Ishikawa (cell line): ENCODE data around the gene CAMK1D.

ENCODE experiments used
- CEBPB ChIP-seq: IDR thresholded peaks from 2 replicates; pipeline ENCODE4 v1.6.1; 2012
- CREB1 ChIP-seq: IDR thresholded peaks from 2 replicates; pipeline ENCODE4 v1.6.1; 2012; ENCODE audit warnings: low read depth
- EGR1 ChIP-seq: IDR thresholded peaks from 2 replicates; pipeline ENCODE4 v1.6.1; 2012
- EP300 ChIP-seq: IDR thresholded peaks from 2 replicates; pipeline ENCODE4 v1.6.1; 2012; ENCODE audit warnings: borderline replicate concordance
- FOXM1 ChIP-seq: IDR thresholded peaks from 2 replicates; pipeline ENCODE4 v1.6.1; 2012; ENCODE audit warnings: low read depth, borderline replicate concordance
- NFIC ChIP-seq: IDR thresholded peaks from 2 replicates; pipeline ENCODE4 v1.6.1; 2012
- RAD21 ChIP-seq: IDR thresholded peaks from 2 replicates; pipeline ENCODE4 v1.6.1; 2012; ENCODE audit warnings: low read depth
- TAF1 ChIP-seq: IDR thresholded peaks from 2 replicates; pipeline ENCODE4 v1.6.1; 2012; ENCODE audit warnings: low read depth, mild to moderate bottlenecking
- TCF12 ChIP-seq: IDR thresholded peaks from 2 replicates; pipeline ENCODE4 v1.6.1; 2012; ENCODE audit warnings: low read depth
- TEAD4 ChIP-seq: IDR thresholded peaks from 2 replicates; pipeline ENCODE4 v1.6.1; 2012
- YY1 ChIP-seq: IDR thresholded peaks from 2 replicates; pipeline ENCODE4 v1.6.1; 2012; ENCODE audit warnings: low read depth
- ZBTB7A ChIP-seq: IDR thresholded peaks from 2 replicates; pipeline ENCODE4 v1.6.1; 2012; ENCODE audit warnings: low read depth
- TF ChIP-seq, protein P1 (sequence below): IDR thresholded peaks from 2 replicates; pipeline ENCODE4 v1.6.1; 2012
- TF ChIP-seq, protein P2 (sequence below): IDR thresholded peaks from 2 replicates; pipeline ENCODE4 v1.6.1; 2012; ENCODE audit warnings: low read depth, mild to moderate bottlenecking
- TF ChIP-seq, protein P3 (sequence below): IDR thresholded peaks from 2 replicates; pipeline ENCODE4 v1.6.1; 2012

The CAMK1D gene

DNA sequence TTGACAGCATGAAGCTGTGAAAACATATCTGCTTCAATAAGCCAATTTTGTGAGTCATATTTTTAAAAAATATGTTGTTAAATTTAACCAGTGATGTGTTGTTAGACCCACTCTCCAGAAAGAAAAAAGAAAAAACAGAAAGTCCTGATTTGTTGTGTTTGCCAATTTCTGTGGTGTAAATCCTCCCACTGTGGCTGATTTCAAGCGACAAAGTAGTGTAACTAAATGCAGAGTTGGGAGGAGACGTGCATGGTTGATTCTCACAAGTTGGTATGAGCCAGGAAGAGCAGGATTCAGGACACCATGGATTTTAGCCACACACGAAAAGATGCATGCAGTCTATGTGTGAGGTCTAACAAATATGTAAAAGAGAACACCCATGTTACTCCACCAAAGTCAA is 513.1 kb downstream of the CAMK1D start:
- TF ChIP-seq ZBTB7A (no peak), NFIC (no peak), YY1 (no peak), CREB1 (no peak), RAD21 (no peak), TEAD4 (no peak), TCF12 (no peak), EGR1 (no peak), EP300 (no peak), FOXM1 (no peak), TAF1 (no peak), CEBPB (no peak)
- TF ChIP-seq, protein P1, sequence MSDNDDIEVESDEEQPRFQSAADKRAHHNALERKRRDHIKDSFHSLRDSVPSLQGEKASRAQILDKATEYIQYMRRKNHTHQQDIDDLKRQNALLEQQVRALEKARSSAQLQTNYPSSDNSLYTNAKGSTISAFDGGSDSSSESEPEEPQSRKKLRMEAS = no peak
- TF ChIP-seq, protein P2, sequence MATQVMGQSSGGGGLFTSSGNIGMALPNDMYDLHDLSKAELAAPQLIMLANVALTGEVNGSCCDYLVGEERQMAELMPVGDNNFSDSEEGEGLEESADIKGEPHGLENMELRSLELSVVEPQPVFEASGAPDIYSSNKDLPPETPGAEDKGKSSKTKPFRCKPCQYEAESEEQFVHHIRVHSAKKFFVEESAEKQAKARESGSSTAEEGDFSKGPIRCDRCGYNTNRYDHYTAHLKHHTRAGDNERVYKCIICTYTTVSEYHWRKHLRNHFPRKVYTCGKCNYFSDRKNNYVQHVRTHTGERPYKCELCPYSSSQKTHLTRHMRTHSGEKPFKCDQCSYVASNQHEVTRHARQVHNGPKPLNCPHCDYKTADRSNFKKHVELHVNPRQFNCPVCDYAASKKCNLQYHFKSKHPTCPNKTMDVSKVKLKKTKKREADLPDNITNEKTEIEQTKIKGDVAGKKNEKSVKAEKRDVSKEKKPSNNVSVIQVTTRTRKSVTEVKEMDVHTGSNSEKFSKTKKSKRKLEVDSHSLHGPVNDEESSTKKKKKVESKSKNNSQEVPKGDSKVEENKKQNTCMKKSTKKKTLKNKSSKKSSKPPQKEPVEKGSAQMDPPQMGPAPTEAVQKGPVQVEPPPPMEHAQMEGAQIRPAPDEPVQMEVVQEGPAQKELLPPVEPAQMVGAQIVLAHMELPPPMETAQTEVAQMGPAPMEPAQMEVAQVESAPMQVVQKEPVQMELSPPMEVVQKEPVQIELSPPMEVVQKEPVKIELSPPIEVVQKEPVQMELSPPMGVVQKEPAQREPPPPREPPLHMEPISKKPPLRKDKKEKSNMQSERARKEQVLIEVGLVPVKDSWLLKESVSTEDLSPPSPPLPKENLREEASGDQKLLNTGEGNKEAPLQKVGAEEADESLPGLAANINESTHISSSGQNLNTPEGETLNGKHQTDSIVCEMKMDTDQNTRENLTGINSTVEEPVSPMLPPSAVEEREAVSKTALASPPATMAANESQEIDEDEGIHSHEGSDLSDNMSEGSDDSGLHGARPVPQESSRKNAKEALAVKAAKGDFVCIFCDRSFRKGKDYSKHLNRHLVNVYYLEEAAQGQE = no peak
- TF ChIP-seq, protein P3, sequence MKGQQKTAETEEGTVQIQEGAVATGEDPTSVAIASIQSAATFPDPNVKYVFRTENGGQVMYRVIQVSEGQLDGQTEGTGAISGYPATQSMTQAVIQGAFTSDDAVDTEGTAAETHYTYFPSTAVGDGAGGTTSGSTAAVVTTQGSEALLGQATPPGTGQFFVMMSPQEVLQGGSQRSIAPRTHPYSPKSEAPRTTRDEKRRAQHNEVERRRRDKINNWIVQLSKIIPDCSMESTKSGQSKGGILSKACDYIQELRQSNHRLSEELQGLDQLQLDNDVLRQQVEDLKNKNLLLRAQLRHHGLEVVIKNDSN = no peak

DNA sequence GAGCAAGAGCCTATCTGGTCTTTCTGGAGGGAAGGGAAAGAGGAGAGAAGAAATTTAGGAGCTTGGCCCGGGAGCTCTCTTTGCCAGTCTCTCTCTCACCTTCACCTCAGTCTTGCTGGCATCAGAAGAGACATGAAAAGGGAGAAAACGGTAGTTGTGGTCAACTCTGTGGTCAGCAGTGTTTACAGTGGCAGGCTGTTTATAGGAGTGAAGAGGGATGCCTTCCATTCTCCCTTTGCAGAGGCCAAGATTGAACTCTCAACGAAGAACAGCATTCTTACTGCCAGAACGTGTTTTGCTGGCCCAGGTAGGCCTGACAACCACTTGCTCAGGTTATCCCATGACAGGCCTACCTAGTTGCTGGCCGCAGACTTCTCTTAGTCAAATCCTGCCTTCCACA is 518.9 kb downstream of the CAMK1D start:
- no peak for TF ChIP-seq YY1
- TF ChIP-seq TCF12 = no peak
- TF ChIP-seq, protein P1 = no peak
- no peak for TF ChIP-seq EGR1

DNA sequence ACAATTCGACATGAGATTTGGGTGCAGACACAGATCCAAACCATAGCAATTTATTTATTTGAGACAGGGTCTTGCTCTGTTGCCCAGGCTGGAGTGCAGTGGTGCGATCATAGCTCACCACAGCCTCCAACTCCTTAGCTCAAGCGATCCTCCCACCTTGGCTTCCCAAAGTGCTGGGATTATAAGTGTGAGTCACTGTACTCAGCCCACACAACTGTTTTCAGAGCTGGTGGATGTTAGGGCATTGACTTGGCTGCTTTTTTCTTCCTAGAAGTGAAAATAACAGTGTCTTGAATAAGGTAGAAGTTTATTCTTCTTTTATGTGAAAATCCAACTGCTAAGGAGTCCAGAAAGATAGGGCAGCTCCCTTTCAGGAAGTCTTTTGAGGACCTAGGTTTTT is 520.1 kb downstream of the CAMK1D start:
- TF ChIP-seq ZBTB7A (no peak), NFIC (no peak), CEBPB (no peak), FOXM1 (no peak), EGR1 (no peak), TAF1 (no peak), EP300 (no peak), RAD21 (no peak), TEAD4 (no peak), TCF12 (no peak), CREB1 (no peak), YY1 (no peak)
- TF ChIP-seq, protein P2 = no peak
- TF ChIP-seq, protein P3 = no peak
- TF ChIP-seq, protein P1 = no peak

DNA sequence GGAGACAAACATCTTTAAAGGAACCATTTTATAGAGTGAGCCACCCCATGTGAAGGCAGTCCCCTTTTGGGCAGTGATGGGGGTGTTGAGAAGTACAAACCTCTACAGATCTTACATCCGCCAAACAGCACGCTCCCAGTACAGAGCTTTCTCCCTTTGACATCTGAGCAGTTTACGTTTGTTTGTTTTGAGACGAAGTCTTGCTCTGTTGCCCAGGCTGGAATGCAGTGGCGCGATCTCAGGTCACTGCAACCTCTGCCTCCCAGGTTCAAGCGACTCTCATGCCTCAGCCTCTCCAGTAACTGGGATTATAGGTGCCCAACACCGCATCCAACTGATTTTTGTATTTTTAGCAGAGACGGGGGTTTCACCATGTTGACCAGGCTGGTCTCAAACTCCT is 523.2 kb downstream of the CAMK1D start:
- TF ChIP-seq TCF12 = no peak
- 0 out of 2 replicates have a peak, but pooled peaks have one; percentile 10 for TF ChIP-seq TEAD4

DNA sequence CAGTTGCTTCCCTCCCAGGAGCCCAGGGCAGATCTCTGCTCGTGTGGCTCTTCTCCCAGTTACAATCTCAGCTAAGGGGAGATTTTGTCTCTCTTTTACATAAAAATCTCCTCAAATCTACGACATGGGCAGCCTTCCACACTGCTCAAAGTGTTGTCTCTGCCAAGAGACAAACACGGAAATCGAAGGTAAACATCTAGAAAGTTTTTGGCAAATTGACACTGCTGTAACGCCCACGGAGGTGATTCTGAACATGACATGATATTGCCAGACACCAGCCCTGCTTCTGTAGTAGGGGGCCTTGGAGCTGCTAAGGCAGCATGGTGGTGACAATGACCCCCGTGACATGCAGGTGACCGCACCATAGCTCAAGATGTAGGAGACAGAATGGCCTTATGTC is 523.8 kb downstream of the CAMK1D start:
- TF ChIP-seq ZBTB7A = no peak
- no peak for TF ChIP-seq EP300
- TF ChIP-seq CEBPB = no peak
- no peak for TF ChIP-seq TEAD4
- TF ChIP-seq CREB1 = no peak
- TF ChIP-seq, protein P1 = no peak
- TF ChIP-seq NFIC = no peak
- TF ChIP-seq TCF12 = no peak
- TF ChIP-seq TAF1 = no peak
- TF ChIP-seq RAD21 = no peak
- TF ChIP-seq FOXM1 = no peak
- TF ChIP-seq, protein P3 = no peak
- TF ChIP-seq EGR1 = no peak
- TF ChIP-seq YY1 = no peak
- TF ChIP-seq, protein P2 = no peak
